ENCODE results near the gene CALM3.

The CALM3 gene

DNA sequence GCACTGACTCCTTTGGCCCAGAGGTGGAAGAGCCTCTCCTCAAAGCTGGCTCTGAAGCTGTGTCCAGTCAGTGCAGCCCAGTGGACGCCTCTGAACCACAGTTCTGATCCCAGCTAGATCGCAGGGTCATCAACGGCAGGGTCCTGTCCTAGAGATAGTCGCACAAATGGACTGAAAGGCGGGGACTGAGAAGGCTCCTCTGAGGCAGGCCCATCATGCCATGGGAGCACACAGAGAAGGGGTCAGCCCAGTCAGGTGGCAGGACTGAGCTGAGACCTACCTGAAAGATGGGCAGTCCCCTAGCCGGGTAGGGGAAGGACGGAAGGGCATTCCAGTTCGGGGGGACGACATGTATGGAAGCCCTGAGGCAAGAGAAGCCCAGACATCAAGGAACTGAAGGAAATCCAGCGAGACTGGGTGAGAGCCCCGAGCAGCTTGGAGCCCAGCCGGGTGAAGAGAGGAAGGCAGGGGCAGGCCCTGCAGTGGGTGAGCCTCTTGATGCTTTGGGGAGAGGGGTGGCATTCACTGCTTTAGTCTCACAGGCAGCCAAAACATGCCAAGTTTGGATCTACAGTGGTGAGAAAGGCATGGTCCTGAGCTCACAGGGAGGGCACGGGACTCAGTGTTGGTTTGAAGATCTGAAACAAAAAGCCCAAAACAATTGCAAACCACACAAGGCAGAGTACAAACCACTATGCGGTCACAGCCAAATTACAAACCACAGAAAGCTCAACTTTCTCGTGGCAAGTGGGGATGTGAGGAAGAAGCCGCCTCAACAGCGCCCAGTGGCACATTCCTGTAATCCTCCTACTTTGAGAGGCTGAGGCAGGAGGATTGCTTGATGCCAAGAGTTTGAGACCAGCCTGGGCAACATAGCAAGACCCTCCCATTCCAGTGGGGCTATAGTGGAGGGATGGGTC is 10.0 kb downstream of the CALM3 start:
- H3K79me1 ChIP-seq (replicated peaks; ENCODE audit: low read length, poor library complexity, severe bottlenecking): peaks cover 32% of the 10 kb centered on the region
- H3K23ac ChIP-seq (ENCODE audit: low read length in 2 of 2): peak overlapping the region in 1 of 2 experiments; percentile 34
- no peak overlapping the region for H2BK5ac ChIP-seq (ENCODE audit: low read depth, low read length, poor library complexity, severe bottlenecking)
- H2AK5ac ChIP-seq (ENCODE audit: low read length, severe bottlenecking): no peak overlapping the region
- H2BK12ac ChIP-seq (ENCODE audit: low read length in 2 of 2): no peak overlapping the region
- no peak overlapping the region for H2AFZ ChIP-seq (ENCODE audit: low read depth, low read length)
- H2BK15ac ChIP-seq (ENCODE audit: low read depth, poor library complexity, severe bottlenecking): no peak overlapping the region
- H3K27me3 ChIP-seq (ENCODE audit: control insufficient read depth in 1 of 2, insufficient read depth in 1 of 2, low read length in 2 of 2): no peaks in the 10 kb centered on the region
- H4K8ac ChIP-seq (ENCODE audit: low read length): peak overlapping the region; percentile 27
- 84% methylated on average over 15 of the region's 17 CpGs for WGBS
- H3K27ac ChIP-seq (ENCODE audit: low read length, poor library complexity, severe bottlenecking): no peak overlapping the region
- DNase-seq: no peak
- H3K9me3 ChIP-seq (ENCODE audit: control insufficient read depth, low read length): no peaks in the 10 kb centered on the region
- H3K4me1 ChIP-seq (ENCODE audit: control insufficient read depth, insufficient read depth, low read depth, low read length): no peaks in the 10 kb centered on the region
- no peak overlapping the region for H3K4me2 ChIP-seq (ENCODE audit: low read length, poor library complexity, severe bottlenecking)
- H4K91ac ChIP-seq (ENCODE audit: low read length): no peak overlapping the region
- H3K4me3 ChIP-seq (ENCODE audit: insufficient read depth in 1 of 2, low read depth in 1 of 2, low read length in 2 of 2): no peak overlapping the region
- H3K14ac ChIP-seq (ENCODE audit: low read length in 2 of 2): no peak overlapping the region
- H3K9ac ChIP-seq (ENCODE audit: low read length): no peak overlapping the region
- H3K36me3 ChIP-seq (ENCODE audit: control insufficient read depth in 1 of 2, insufficient read depth in 2 of 2, low read depth in 1 of 2, low read length in 2 of 2): peaks cover 48 to 50% of the 10 kb centered on the region in 2 experiments
- H2BK120ac ChIP-seq (ENCODE audit: low read depth, low read length): no peak overlapping the region
- H3K4ac ChIP-seq (ENCODE audit: low read depth in 1 of 2, low read length in 2 of 2): no peak overlapping the region
- H3K18ac ChIP-seq (ENCODE audit: low read depth in 1 of 2, low read length in 2 of 2): no peak overlapping the region

DNA sequence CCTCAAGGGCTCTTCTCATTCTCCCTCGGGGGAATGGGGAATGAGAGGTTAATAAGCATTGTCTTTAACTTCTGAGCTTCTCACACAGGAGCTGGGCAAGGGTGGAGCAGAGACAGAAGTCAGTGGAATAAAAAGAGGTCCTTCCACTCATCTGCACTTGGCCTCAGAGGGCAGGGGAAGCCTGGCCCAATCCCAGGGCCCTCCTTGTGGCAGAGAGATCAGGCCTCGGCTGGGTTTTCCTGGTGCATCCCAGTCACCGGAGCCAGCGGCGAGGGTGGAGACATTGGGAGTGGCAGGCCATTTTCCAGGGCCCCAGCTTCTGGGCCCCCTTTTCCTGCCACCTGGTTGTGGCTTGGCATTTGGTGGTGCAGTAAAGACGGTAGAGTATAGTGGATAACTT is 10.6 kb downstream of the CALM3 start:
- H4K91ac ChIP-seq (ENCODE audit: low read length): no peak overlapping the region
- H3K79me1 ChIP-seq (replicated peaks; ENCODE audit: low read length, poor library complexity, severe bottlenecking): peaks cover 25% of the 10 kb centered on the region
- H2BK15ac ChIP-seq (ENCODE audit: low read depth, poor library complexity, severe bottlenecking): no peak overlapping the region
- no peak overlapping the region for H2AK5ac ChIP-seq (ENCODE audit: low read length, severe bottlenecking)
- no peak overlapping the region for H4K8ac ChIP-seq (ENCODE audit: low read length)
- H2AFZ ChIP-seq (ENCODE audit: low read depth, low read length): no peak overlapping the region
- no peak overlapping the region for H3K4ac ChIP-seq (ENCODE audit: low read depth in 1 of 2, low read length in 2 of 2)
- no peak overlapping the region for H2BK12ac ChIP-seq (ENCODE audit: low read length in 2 of 2)
- no peak for DNase-seq
- no peak overlapping the region for H3K18ac ChIP-seq (ENCODE audit: low read depth in 1 of 2, low read length in 2 of 2)
- no peak overlapping the region for H3K4me2 ChIP-seq (ENCODE audit: low read length, poor library complexity, severe bottlenecking)
- peaks cover 41 to 45% of the 10 kb centered on the region in 2 experiments for H3K36me3 ChIP-seq (ENCODE audit: control insufficient read depth in 1 of 2, insufficient read depth in 2 of 2, low read depth in 1 of 2, low read length in 2 of 2)
- H3K4me1 ChIP-seq (ENCODE audit: control insufficient read depth, insufficient read depth, low read depth, low read length): peaks cover 3% of the 10 kb centered on the region
- no peaks in the 10 kb centered on the region for H3K9me3 ChIP-seq (ENCODE audit: control insufficient read depth, low read length)
- no peak overlapping the region for H3K27ac ChIP-seq (ENCODE audit: low read length, poor library complexity, severe bottlenecking)
- H3K9ac ChIP-seq (ENCODE audit: low read length): no peak overlapping the region
- H3K23ac ChIP-seq (ENCODE audit: low read length in 2 of 2): no peak overlapping the region
- H3K14ac ChIP-seq (ENCODE audit: low read length in 2 of 2): no peak overlapping the region
- H2BK120ac ChIP-seq (ENCODE audit: low read depth, low read length): no peak overlapping the region
- no peak overlapping the region for H3K4me3 ChIP-seq (ENCODE audit: insufficient read depth in 1 of 2, low read depth in 1 of 2, low read length in 2 of 2)
- 91% methylated on average over 6 of the region's 6 CpGs for WGBS
- H3K27me3 ChIP-seq (ENCODE audit: control insufficient read depth in 1 of 2, insufficient read depth in 1 of 2, low read length in 2 of 2): no peaks in the 10 kb centered on the region
- H2BK5ac ChIP-seq (ENCODE audit: low read depth, low read length, poor library complexity, severe bottlenecking): no peak overlapping the region

DNA sequence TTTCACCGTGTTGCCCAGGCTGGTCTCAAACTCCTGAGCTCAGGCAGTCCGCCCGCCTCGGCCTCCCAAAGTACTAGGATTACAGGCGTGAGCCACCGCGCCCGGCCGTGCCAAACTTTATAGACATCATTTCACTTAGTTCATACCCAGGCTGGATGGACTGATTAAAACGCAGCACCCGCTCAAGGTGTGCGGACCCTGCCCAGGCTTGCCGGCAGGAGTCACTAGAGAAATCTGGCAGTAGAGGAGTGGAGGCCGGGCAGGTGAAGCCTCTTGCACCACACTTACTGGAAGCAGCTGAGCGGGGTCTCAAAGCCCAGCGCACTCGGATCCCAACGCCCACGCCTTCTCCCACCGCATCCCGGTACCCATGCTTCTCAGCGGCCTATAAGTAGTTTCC is 12.4 kb downstream of the CALM3 start:
- H3K36me3 ChIP-seq (ENCODE audit: control insufficient read depth in 1 of 2, insufficient read depth in 2 of 2, low read depth in 1 of 2, low read length in 2 of 2): peaks cover 24 to 27% of the 10 kb centered on the region in 2 experiments
- peak overlapping the region; percentile 34 for H2BK15ac ChIP-seq (ENCODE audit: low read depth, poor library complexity, severe bottlenecking)
- no peaks in the 10 kb centered on the region for H3K9me3 ChIP-seq (ENCODE audit: control insufficient read depth, low read length)
- H3K27me3 ChIP-seq (ENCODE audit: control insufficient read depth in 1 of 2, insufficient read depth in 1 of 2, low read length in 2 of 2): no peaks in the 10 kb centered on the region
- H3K9ac ChIP-seq (ENCODE audit: low read length): peak overlapping the region; percentile 24
- H2AK5ac ChIP-seq (ENCODE audit: low read length, severe bottlenecking): no peak overlapping the region
- peaks cover 3% of the 10 kb centered on the region for H3K4me1 ChIP-seq (ENCODE audit: control insufficient read depth, insufficient read depth, low read depth, low read length)
- DNase-seq: no peak
- H3K23ac ChIP-seq (ENCODE audit: low read length in 2 of 2): no peak overlapping the region
- no peak overlapping the region for H2BK120ac ChIP-seq (ENCODE audit: low read depth, low read length)
- H3K4me3 ChIP-seq (ENCODE audit: insufficient read depth in 1 of 2, low read depth in 1 of 2, low read length in 2 of 2): no peak overlapping the region
- no peak overlapping the region for H3K4me2 ChIP-seq (ENCODE audit: low read length, poor library complexity, severe bottlenecking)
- no peak overlapping the region for H3K27ac ChIP-seq (ENCODE audit: low read length, poor library complexity, severe bottlenecking)
- no peak overlapping the region for H3K18ac ChIP-seq (ENCODE audit: low read depth in 1 of 2, low read length in 2 of 2)
- H3K14ac ChIP-seq (ENCODE audit: low read length in 2 of 2): no peak overlapping the region
- no peak overlapping the region for H2AFZ ChIP-seq (ENCODE audit: low read depth, low read length)
- H3K79me1 ChIP-seq (replicated peaks; ENCODE audit: low read length, poor library complexity, severe bottlenecking): peaks cover 9% of the 10 kb centered on the region
- no peak overlapping the region for H2BK12ac ChIP-seq (ENCODE audit: low read length in 2 of 2)
- no peak overlapping the region for H2BK5ac ChIP-seq (ENCODE audit: low read depth, low read length, poor library complexity, severe bottlenecking)
- WGBS: 95% methylated on average over 22 of the region's 22 CpGs
- H3K4ac ChIP-seq (ENCODE audit: low read depth in 1 of 2, low read length in 2 of 2): no peak overlapping the region
- H4K8ac ChIP-seq (ENCODE audit: low read length): no peak overlapping the region
- H4K91ac ChIP-seq (ENCODE audit: low read length): no peak overlapping the region

DNA sequence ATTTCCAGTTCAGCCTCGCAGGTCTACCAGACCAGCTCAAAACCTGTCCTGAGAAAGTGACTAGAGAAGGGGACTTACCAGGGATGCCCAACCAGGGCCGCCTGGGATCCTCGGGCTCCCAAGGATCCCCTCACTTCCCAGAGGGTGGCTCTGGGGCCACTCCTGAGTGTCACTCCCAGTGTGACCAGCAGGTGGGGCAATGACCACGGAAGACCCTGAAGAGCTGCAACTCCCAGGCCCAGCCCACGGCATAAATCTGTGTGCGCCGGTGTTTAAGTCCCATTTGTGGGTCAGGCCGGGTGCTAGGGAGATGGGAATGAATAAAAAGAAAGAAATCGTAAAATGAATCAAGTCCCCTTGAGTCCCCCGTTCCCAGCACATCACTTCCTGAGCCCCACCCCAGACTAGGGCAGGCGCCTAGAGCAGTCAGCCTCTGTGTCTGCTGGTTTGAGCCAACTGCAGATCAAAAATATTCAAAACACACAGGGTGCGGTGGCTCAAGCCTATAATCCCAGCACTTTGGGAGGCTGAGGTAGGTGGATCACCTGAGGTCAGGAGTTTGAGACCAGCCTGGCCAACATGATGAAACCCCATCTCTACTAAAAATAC is 13.1 kb downstream of the CALM3 start:
- peaks cover 17 to 20% of the 10 kb centered on the region in 2 experiments for H3K36me3 ChIP-seq (ENCODE audit: control insufficient read depth in 1 of 2, insufficient read depth in 2 of 2, low read depth in 1 of 2, low read length in 2 of 2)

More for the DNA sequence above, 13.1 kb downstream of the CALM3 start:
- Histone ChIP-seq H2AFZ (ENCODE audit: low read depth, low read length) (no peak overlapping the region), H3K79me1 (replicated peaks; ENCODE audit: low read length, poor library complexity, severe bottlenecking) (peaks cover 7% of the 10 kb centered on the region), H4K91ac (ENCODE audit: low read length) (no peak overlapping the region), H2BK120ac (ENCODE audit: low read depth, low read length) (no peak overlapping the region), H3K4me2 (ENCODE audit: low read length, poor library complexity, severe bottlenecking) (no peak overlapping the region), H3K14ac (ENCODE audit: low read length in 2 of 2) (no peak overlapping the region), H2BK15ac (ENCODE audit: low read depth, poor library complexity, severe bottlenecking) (no peak overlapping the region), H2BK12ac (ENCODE audit: low read length in 2 of 2) (no peak overlapping the region), H3K4me1 (ENCODE audit: control insufficient read depth, insufficient read depth, low read depth, low read length) (peaks cover 3% of the 10 kb centered on the region), H3K23ac (ENCODE audit: low read length in 2 of 2) (no peak overlapping the region), H3K18ac (ENCODE audit: low read depth in 1 of 2, low read length in 2 of 2) (peak overlapping the region in 1 of 2 experiments; percentile 18), H3K27me3 (ENCODE audit: control insufficient read depth in 1 of 2, insufficient read depth in 1 of 2, low read length in 2 of 2) (no peaks in the 10 kb centered on the region), H3K9ac (ENCODE audit: low read length) (peak overlapping the region; percentile 55), H3K4ac (ENCODE audit: low read depth in 1 of 2, low read length in 2 of 2) (no peak overlapping the region), H3K9me3 (ENCODE audit: control insufficient read depth, low read length) (no peaks in the 10 kb centered on the region), H3K4me3 (ENCODE audit: insufficient read depth in 1 of 2, low read depth in 1 of 2, low read length in 2 of 2) (no peak overlapping the region), H4K8ac (ENCODE audit: low read length) (no peak overlapping the region), H2AK5ac (ENCODE audit: low read length, severe bottlenecking) (no peak overlapping the region), H3K27ac (ENCODE audit: low read length, poor library complexity, severe bottlenecking) (no peak overlapping the region), H2BK5ac (ENCODE audit: low read depth, low read length, poor library complexity, severe bottlenecking) (no peak overlapping the region)
- peak; percentile 83 for DNase-seq
- 11% methylated on average over 10 of the region's 12 CpGs for WGBS
